Activated CD8-positive, alpha-beta memory T cell treated with anti-CD3 and anti-CD28 coated beads, Interleukin-2, amount 50 U/mL, for 24 hours (primary cell): ENCODE measurements around the gene RASGEF1C.
"Not testable (repeated sequence)": the region's sequence is repeated elsewhere in the genome, so short reads cannot be mapped to it uniquely, and the experiment has no call there.

ENCODE experiments used
- DNase-seq: peaks from one replicate; pipeline ENCODE4 v3.0.0-alpha.2; 2020; ENCODE audit errors: extremely low read depth

The RASGEF1C gene

GRCh38 chr5:180135967-180136629 is 72.9 kb downstream of the RASGEF1C start:
- DNase-seq: no peak

- DNase-seq: no peak
Measured at GRCh38 chr5:180135128-180135955, 73.7 kb downstream of the RASGEF1C start.

- no peak for DNase-seq
Measured at GRCh38 chr5:180133971-180134508, 75.0 kb downstream of the RASGEF1C start.

- no peak for DNase-seq
Measured at GRCh38 chr5:180133551-180133950, 75.5 kb downstream of the RASGEF1C start.

- no peak for DNase-seq
Measured at GRCh38 chr5:180133060-180133459, 76.0 kb downstream of the RASGEF1C start.

GRCh38 chr5:180130876-180131740 is 77.9 kb downstream of the RASGEF1C start:
- no peak for DNase-seq

GRCh38 chr5:180130291-180130869 is 78.6 kb downstream of the RASGEF1C start:
- no peak for DNase-seq

GRCh38 chr5:180129291-180130190 is 79.5 kb downstream of the RASGEF1C start:
- no peak for DNase-seq

- DNase-seq: no peak
Measured at GRCh38 chr5:180128671-180129261, 80.2 kb downstream of the RASGEF1C start.

- no peak for DNase-seq
Measured at GRCh38 chr5:180127682-180128670, 81.0 kb downstream of the RASGEF1C start.

- no peak for DNase-seq
Measured at GRCh38 chr5:180126716-180127681, 82.0 kb downstream of the RASGEF1C start.

GRCh38 chr5:180126156-180126555 is 82.9 kb downstream of the RASGEF1C start:
- not testable (repeated sequence) for DNase-seq

- DNase-seq: not testable (repeated sequence)
Measured at GRCh38 chr5:180124662-180125061, 84.3 kb downstream of the RASGEF1C start.

GRCh38 chr5:180122875-180123274 is 86.1 kb downstream of the RASGEF1C start:
- no peak for DNase-seq

- DNase-seq: no peak
Measured at GRCh38 chr5:180121826-180122413, 87.1 kb downstream of the RASGEF1C start.

- no peak for DNase-seq
Measured at GRCh38 chr5:180120237-180121101, 88.5 kb downstream of the RASGEF1C start.
